Measurements from ENCODE around the gene NPDC1. TPM values are rescaled to one million over a fixed set of nuclear protein-coding genes. Genes with fewer than 3 reads are reported as not detected.

The NPDC1 gene
- polyA plus RNA-seq, 2 of the 4 experiments (the other 2 are of a cell fraction), result 12.7 to 40.6 TPM

- Histone ChIP-seq H3K4me1 (peaks cover 23% of the 10 kb centered on the region), H3K9me3 (no peaks in the 10 kb centered on the region), H3K4me3 (no peak overlapping the region), H3K27ac (no peak overlapping the region), H3K4me2 (no peak overlapping the region)
- WGBS (ENCODE audit: missing lambda C conversion rate), result 81% methylated on average over 9 of the region's 10 CpGs
- no peak for TF ChIP-seq HMGXB4 (CRISPR knock-in tag; IDR thresholded peaks at IDR 0.05; ENCODE audit: borderline replicate concordance)
- TF ChIP-seq HES2 (IDR thresholded peaks at IDR 0.05), result no peak
- TF ChIP-seq CBX2 (IDR thresholded peaks at IDR 0.05; ENCODE audit: borderline replicate concordance, low read depth), result no peak
- TF ChIP-seq FOSB (CRISPR knock-in tag; IDR thresholded peaks at IDR 0.05), result no peak
- no peak for TF ChIP-seq HEYL (CRISPR knock-in tag; IDR thresholded peaks at IDR 0.05)
- ChIA-PET POLR2A (interaction anchor here (1.5 kb wide), 1 partner anchor 11 kb away, joined by 5 read pairs; the partner anchor contains the start of gene PAXX), CTCF (interaction anchor here (1.4 to 6.1 kb wide), 6 partner anchors 9 to 55 kb away, joined by 3 to 37 read pairs (median 8); partner anchors contain the start of gene ABCA2)
- no peak for DNase-seq (ENCODE audit: low read depth in 1 of 2, low spot score in 1 of 2)
- FAIRE-seq, result no peak
- ATAC-seq, result no peak
Measured at GRCh38 chr9:137002646-137003041, 43.3 kb downstream of the NPDC1 start.

GRCh38 chr9:137001857-137002645 is 43.9 kb downstream of the NPDC1 start:
- no peak overlapping the region for H3K4me2 ChIP-seq
- ChIA-PET POLR2A (interaction anchor here (0.6 to 1.5 kb wide), 3 partner anchors 10 to 11 kb away, joined by 3 to 5 read pairs (median 5); partner anchors contain the start of gene PAXX), CTCF (interaction anchor here (0.7 to 6.1 kb wide), 8 partner anchors 8 to 421 kb away, joined by 3 to 37 read pairs (median 7); partner anchors contain the start of genes ABCA2 and EXD3)
- WGBS (ENCODE audit: missing lambda C conversion rate), result 70% methylated on average over 20 of the region's 20 CpGs
- H3K4me3 ChIP-seq, result no peak overlapping the region
- no peak for TF ChIP-seq HOXB13 (CRISPR knock-in tag; IDR thresholded peaks at IDR 0.05; ENCODE audit: low read depth)
- TF ChIP-seq BCL3 (IDR thresholded peaks at IDR 0.05), result no peak
- TF ChIP-seq HDAC2 (IDR thresholded peaks at IDR 0.05), result no peak
- TF ChIP-seq CBX2 (IDR thresholded peaks at IDR 0.05; ENCODE audit: borderline replicate concordance, low read depth), result no peak
- TF ChIP-seq SMC3 (IDR thresholded peaks at IDR 0.05), result no peak
- TF ChIP-seq CTCF (IDR thresholded peaks at IDR 0.05), result no peak
- TF ChIP-seq EP300 (IDR thresholded peaks at IDR 0.05), result no peak
- no peak for TF ChIP-seq JUN (IDR thresholded peaks at IDR 0.05)
- no peak for TF ChIP-seq KDM1A (IDR thresholded peaks at IDR 0.05; ENCODE audit: low read depth)
- TF ChIP-seq NPAS2 (CRISPR knock-in tag; IDR thresholded peaks at IDR 0.05; ENCODE audit: borderline replicate concordance), result no peak
- no peak for TF ChIP-seq ZFP36 (IDR thresholded peaks at IDR 0.05; ENCODE audit: borderline replicate concordance, partially characterized antibody)
- no peak for TF ChIP-seq RARB (CRISPR knock-in tag; IDR thresholded peaks at IDR 0.05)
- no peak for FAIRE-seq
- DNase-seq (ENCODE audit: low read depth in 1 of 2, low spot score in 1 of 2), result no peak
- no peak for ATAC-seq
- H3K9me3 ChIP-seq, result no peaks in the 10 kb centered on the region
- peaks cover 25% of the 10 kb centered on the region for H3K4me1 ChIP-seq
- no peak overlapping the region for H3K27ac ChIP-seq
